ENCODE measurements around the gene KIRREL2. TPM values are rescaled to one million over a fixed set of nuclear protein-coding genes. Genes with fewer than 3 reads are reported as not detected.

The KIRREL2 gene
- total and polyA plus RNA-seq, 2 of the 8 experiments (the other 6 are each of a cell fraction or from before 2014, with no cell fraction given) = 2.4 to 4.6 TPM

- TF ChIP-seq CHD7 (IDR thresholded peaks at IDR 0.05; ENCODE audit: insufficient replicate concordance, low read length) = no peak
- no peak for TF ChIP-seq EZH2 (IDR thresholded peaks at IDR 0.05; ENCODE audit: low read depth, low read length, severe bottlenecking)
Measured at GRCh38 chr19:35848919-35849505, 7.7 kb upstream of the KIRREL2 start (continued).

All from H1 (cell line).